Measurements from ENCODE around the gene MCF2L2. TPM values are rescaled to one million over a fixed set of nuclear protein-coding genes. Genes with fewer than 3 reads are reported as not detected.
A peak's percentile ranks its signal among the peaks of the same experiment; 100 is the strongest.

MCF2L2 gene
- total RNA-seq, 4 donors from 2014 or later, result 0.59 to 4.1 (median 1.7) TPM

DNA sequence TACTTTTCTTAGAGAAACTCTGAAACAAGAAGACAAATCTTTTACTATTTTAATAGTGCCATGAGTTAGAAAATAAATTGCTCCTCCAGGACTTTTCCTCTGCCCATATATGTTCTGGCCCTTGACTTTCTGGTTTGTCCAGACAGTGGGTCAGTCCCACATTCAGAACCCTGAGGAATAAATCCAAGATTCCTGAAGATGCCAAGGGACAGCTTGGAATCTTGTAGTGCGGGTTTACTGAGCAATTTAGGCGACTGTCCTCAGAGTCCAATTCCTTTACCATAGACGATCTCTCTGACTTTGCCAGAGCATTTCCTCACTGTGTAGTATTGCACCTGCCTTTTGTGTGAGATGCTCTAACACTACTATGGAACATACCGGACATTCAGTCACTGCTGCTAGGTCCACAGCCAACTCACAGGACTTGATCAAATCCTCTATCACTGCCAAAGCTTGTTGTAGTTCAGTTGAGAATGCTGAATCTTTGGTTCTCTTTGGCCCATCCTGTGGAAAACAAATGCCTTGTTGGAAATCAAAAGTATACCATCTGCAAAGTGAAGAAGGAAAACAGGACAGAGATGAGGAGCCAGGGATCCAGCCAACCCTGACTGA is 212.7 kb downstream of the MCF2L2 start:
- TF ChIP-seq, protein P1, sequence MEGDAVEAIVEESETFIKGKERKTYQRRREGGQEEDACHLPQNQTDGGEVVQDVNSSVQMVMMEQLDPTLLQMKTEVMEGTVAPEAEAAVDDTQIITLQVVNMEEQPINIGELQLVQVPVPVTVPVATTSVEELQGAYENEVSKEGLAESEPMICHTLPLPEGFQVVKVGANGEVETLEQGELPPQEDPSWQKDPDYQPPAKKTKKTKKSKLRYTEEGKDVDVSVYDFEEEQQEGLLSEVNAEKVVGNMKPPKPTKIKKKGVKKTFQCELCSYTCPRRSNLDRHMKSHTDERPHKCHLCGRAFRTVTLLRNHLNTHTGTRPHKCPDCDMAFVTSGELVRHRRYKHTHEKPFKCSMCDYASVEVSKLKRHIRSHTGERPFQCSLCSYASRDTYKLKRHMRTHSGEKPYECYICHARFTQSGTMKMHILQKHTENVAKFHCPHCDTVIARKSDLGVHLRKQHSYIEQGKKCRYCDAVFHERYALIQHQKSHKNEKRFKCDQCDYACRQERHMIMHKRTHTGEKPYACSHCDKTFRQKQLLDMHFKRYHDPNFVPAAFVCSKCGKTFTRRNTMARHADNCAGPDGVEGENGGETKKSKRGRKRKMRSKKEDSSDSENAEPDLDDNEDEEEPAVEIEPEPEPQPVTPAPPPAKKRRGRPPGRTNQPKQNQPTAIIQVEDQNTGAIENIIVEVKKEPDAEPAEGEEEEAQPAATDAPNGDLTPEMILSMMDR (IDR thresholded peaks at IDR 0.05), result no peak
- TF ChIP-seq POLR2A (IDR thresholded peaks at IDR 0.05), result no peak
- intact Hi-C loops (cut with DNase I; ENCODE audit: low total_unique reads), result no loop called here
- Histone ChIP-seq H3K4me1 (no peaks in the 10 kb centered on the region), H3K27ac (peak overlapping the region in 1 of 2 donors; percentile 51), H3K9me3 (no peaks in the 10 kb centered on the region), H3K27me3 (no peaks in the 10 kb centered on the region), H3K4me3 (no peak overlapping the region), H3K36me3 (no peaks in the 10 kb centered on the region)
- DNase-seq, result no peak

DNA sequence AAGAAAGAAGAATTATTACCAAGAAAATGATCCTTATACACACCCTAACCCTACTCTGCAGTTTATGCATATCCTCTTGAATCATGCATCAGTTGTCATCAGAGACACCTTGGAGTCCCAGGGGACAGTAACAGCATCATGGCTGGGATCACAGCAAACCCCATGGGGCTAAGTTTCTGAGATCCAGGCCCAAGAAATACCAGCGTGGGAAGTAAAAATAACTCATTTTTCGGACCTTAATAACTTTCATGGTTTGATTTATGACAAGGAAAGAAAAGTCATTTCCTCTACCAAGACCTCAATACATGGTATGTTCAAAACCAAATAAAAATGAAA is 214.2 kb downstream of the MCF2L2 start:
- H3K27me3 ChIP-seq, result no peaks in the 10 kb centered on the region
- H3K9me3 ChIP-seq, result no peaks in the 10 kb centered on the region
- intact Hi-C loops (cut with DNase I; ENCODE audit: low total_unique reads), result no loop called here
- H3K4me3 ChIP-seq, result no peak overlapping the region
- DNase-seq, result no peak
- TF ChIP-seq, protein P1 (IDR thresholded peaks at IDR 0.05), result no peak
- no peak for TF ChIP-seq POLR2A (IDR thresholded peaks at IDR 0.05)
- no peaks in the 10 kb centered on the region for H3K4me1 ChIP-seq
- peak overlapping the region in 1 of 2 donors; percentile 51 for H3K27ac ChIP-seq
- no peaks in the 10 kb centered on the region for H3K36me3 ChIP-seq

DNA sequence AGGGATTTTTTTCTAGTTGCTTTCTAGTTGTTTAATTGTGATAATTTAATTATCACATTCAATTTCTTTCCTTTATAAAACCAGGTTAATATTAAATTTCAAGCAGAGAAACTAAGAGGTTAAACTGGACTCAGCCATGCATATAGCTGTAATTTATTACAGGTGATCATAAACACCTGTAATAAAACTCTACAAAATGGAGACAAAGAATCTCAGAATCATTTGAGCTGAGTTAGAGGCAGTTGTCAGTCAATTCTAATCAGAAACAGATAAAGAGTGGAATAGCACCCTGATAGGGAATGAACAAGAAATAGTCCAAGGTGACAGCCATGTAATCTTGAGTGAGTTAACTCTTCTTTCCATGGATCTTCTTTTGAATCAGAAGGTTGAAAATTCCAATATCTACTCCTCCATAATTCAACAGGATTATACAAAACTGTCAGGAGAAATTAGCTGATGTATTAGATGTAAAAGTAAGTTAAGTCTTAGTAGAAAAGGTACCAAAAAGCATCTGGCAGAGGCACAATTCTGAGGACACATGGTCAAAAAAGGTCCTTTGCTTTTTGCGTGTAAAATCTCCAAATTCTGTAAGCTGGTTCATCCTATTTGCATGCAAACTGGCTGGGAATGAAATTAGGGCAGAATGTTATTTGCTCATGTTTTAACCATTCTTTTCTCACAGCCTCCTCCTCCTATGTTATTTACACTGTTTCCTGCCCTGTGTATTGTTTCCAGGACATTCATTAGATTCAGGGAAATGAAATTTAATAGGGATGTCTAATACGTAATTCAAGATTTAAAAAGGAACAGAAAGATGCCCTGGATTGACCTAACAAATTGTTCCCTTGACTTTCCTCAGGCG is 214.8 kb downstream of the MCF2L2 start:
- Histone ChIP-seq H3K4me1 (no peaks in the 10 kb centered on the region), H3K36me3 (no peaks in the 10 kb centered on the region), H3K27ac (peak overlapping the region in 1 of 2 donors; percentile 51), H3K27me3 (no peaks in the 10 kb centered on the region), H3K9me3 (no peaks in the 10 kb centered on the region), H3K4me3 (no peak overlapping the region)
- TF ChIP-seq POLR2A (IDR thresholded peaks at IDR 0.05), result no peak
- TF ChIP-seq, protein P1 (IDR thresholded peaks at IDR 0.05), result no peak
- intact Hi-C loops (cut with DNase I; ENCODE audit: low total_unique reads), result no loop called here
- DNase-seq, result no peak

DNA sequence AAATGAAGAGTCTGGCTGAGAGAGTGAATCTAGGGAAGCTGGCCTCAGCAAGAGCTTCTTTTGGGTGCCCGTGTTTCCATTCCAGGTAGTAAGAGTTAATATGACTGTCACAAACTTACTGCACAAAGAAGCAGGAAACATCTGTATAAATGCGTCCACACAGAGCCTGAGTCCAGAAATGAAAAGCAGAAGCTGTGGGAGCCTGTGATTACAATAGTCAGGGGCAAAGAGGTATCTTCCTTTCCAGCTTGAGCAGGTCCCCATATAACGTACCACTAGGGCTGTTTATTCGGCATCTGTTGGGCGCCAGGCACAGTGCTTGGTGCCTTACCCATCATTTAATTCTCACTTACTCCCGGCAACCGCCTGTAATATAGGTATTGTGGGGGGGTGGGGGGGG is 215.9 kb downstream of the MCF2L2 start:
- TF ChIP-seq POLR2A (IDR thresholded peaks at IDR 0.05), result no peak
- TF ChIP-seq, protein P1 (IDR thresholded peaks at IDR 0.05), result no peak
- no peak overlapping the region for H3K4me3 ChIP-seq
- H3K27me3 ChIP-seq, result no peaks in the 10 kb centered on the region
- H3K36me3 ChIP-seq, result no peaks in the 10 kb centered on the region
- H3K4me1 ChIP-seq, result no peaks in the 10 kb centered on the region
- H3K27ac ChIP-seq, result no peak overlapping the region
- intact Hi-C loops (cut with DNase I; ENCODE audit: low total_unique reads), result no loop called here
- no peaks in the 10 kb centered on the region for H3K9me3 ChIP-seq
- DNase-seq, result no peak

DNA sequence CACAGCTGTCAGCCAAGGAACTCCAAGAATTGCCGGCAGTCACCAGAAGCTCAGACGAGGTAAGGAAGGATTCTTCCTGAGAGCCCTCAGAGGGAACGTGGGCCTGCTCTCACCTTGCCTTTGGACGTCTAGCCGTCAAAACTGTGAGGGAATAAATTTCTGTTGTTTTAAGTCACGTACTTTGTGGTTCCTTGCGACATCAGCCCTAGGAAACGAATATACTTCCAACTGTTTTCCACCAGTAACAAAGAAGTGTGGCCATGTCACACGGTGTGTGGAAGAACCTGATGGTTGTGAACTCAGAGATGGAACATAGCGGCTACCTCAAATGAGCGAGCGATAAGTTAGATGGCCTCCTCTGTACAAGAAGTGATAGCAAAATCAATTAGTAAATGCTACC is 216.3 kb downstream of the MCF2L2 start:
- Histone ChIP-seq H3K4me1 (no peaks in the 10 kb centered on the region), H3K36me3 (no peaks in the 10 kb centered on the region), H3K27ac (no peak overlapping the region), H3K9me3 (no peaks in the 10 kb centered on the region), H3K4me3 (no peak overlapping the region), H3K27me3 (no peaks in the 10 kb centered on the region)
- TF ChIP-seq POLR2A (IDR thresholded peaks at IDR 0.05), result no peak
- TF ChIP-seq, protein P1 (IDR thresholded peaks at IDR 0.05), result no peak
- DNase-seq, result no peak
- intact Hi-C loops (cut with DNase I; ENCODE audit: low total_unique reads), result no loop called here

All from uterus (tissue), 4 donors.